ENCODE data around the gene PEX13.
"Not testable (repeated sequence)": the region's sequence is repeated elsewhere in the genome, so short reads cannot be mapped to it uniquely, and the experiment has no call there.

PEX13 gene

DNA sequence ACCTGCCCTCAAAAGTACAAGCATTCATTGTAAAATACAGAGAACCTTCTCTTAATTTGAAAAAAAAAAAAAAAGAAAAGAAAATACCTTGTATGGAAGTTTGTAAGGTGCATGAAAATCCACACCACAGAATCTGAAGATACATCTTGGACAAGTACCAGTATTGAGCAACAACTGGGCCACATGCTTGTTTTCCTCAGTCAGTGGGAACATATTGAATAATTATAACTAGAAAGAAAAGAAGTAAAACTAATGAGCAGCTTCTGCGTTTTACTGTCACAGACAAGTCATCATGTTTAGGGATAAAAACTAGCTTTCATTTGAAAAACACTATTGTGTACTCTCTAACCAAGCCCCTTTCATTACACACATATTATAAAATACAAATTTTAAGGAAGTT, 5.8 kb upstream of the PEX13 start:
- DNase-seq, result no peak

DNA sequence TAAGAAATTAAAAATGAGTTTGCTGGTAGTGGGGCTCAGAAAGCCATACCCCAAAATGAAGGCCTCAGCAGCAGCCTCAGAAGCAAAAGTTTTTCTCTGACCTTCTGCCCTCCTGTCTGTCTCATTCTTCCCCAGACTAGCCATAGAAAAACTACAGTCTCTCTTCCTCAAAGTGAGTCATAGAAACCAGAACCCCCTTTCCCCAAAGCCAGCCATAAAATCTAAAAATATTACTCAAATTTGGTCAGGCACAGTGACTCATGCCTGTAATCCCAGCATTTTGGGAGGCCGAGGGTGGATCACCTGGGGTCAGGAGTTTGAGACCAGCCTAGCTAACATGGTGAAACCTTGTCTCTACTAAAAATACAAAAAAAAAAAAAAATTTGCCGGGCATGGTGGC, 5.2 kb upstream of the PEX13 start:
- not testable (repeated sequence) for DNase-seq

DNA sequence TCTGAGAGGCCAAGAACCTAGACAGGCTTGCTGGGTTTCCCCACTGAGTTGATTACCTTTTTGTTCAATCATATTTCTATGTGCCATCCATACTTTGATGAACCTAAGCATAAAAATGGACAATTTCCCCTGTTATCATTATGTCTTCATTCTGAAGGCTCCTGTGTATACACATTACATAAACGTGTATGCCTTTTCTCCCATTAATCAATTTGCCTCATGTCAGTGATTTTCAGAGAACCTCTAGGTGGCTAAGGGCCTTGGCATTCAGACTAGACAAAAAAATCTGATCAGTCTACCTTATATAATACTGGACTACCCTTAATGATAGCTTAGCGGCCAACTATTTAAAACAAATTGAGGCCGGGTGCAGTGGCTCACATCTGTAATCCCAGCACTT, 4.1 kb upstream of the PEX13 start:
- no peak for DNase-seq

DNA sequence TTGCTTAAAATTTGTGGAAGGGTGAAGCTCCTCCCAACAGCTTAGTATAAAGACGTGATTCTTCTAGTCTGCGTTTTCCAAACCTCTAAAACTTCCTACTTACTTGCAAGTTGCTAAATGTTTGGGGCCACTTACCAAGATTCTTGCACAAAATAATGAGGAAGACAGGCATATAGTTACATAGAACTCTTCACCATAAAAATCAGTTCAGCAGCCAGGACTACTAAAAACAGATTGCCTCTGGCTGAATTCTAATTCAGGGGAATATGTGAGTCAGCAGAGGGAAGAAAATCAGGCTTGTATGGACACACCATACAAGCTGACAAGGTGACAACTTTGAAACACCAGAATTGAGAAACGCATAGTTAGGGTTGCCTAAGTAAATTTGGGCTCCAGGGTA, 2.8 kb upstream of the PEX13 start:
- DNase-seq, result no peak

DNA sequence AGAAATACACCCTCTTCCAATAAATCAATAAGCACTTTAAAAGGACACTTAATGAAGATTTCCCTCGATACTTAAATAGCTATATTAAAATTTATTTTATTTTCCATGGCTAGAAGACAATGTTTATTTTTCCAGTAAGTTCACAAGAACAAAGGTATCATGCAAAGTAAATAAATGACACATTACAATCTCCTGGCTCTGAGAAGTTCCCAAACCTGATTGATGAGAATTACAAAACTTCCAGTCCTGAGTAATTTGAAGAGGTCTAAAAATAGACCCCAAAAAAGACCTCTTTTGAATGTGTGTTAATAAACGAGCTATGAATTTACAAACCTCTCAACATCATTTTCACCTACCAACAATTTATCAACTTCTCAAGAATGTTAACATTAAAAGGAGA, 1.5 kb upstream of the PEX13 start:
- DNase-seq, result no peak

DNA sequence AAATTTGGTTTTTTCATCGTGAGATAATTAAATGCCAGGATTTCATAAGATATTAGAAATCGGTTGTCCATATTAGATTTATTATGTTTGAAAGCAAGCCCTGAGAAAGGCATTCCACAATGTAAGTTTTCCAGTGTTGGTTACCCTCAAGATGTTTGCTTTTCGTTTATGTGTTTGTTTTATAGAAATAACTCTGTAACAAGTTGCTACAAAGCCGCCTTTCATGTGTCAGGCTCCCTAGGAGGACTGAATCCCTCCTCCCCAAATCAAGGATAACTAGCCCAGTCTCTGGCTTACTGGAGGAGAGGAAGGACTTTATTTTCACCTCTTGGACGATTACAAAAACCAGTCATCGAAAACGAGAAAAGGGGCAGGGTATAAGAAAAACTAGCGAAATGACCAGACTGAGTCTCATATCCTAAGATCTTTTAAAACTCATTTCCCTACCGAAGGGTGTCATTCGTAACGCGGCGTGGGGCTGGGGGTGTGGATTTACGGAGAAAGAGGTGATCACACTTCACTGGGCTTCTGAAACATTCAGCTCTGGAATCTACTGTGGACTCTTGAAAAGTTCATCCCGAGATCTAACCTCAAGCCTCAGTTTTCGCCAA, 1.0 kb upstream of the PEX13 start:
- no peak for DNase-seq

DNA sequence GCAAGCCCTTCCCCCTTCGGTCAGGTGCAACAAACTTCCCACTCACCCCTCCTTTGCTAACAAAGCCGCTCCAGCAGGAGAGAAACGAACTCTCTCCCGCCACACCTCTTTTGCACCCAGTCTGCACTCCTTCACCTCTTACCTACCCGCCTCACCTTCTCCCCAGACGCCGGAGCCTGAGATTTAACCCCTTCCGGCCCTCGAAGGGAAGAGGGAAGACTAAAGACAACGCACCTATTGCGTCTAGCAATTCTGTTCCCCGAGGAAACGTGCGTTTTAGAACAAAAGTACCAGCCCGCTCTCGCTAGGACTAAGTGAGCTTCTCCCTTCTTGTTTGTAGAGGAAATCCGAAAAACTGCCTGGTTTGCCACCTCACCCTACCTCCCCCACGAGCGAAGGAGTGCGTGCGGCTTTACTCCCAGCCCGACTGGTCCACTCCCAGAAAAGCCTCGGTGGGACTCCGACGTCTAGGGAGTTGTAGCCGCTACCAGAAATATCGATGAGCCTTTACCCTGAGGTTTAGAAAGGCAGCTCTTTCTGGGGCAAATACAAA, 441 bp upstream of the PEX13 start:
- peak; percentile 77 for DNase-seq

DNA sequence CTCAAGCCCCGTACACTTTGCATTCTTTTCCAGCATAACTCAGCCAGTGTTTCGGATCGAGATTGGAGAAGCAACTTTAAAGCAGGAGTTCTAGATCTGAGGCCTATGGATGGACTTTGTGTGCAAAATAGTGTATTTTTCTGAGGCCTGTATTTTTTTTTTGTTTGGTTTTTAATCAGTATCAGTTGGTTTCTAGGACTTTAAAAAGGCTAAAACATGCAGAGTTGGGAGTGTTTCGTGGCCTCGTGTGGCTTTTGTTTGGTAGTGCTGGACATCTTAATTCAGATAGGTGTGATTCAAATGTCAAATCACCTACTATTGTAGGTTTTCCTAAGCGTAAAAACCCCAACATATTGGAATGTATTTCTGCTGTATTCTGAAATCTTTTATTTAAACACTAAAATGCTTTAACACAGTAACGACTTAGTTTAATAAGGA, 817 bp downstream of the PEX13 start:
- DNase-seq, result no peak

DNA sequence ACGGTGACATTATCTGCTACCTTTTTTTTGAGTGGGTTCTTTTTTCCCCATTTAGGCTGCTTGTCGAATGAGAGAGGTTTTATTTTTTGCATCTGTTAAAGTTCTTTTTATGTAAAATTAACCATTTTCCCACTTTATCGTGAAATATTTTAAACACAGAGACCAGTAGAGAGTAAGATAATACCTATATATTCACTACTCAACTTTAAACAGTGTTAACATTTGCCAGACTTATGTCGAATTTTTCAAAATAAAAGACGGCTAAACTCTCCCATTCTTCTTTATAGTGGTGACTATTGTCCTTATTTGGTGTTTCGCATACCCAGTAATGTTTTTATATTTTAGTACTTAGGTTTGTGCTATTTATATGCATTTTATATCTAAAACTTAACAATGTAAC, 1.3 kb downstream of the PEX13 start:
- DNase-seq, result no peak

DNA sequence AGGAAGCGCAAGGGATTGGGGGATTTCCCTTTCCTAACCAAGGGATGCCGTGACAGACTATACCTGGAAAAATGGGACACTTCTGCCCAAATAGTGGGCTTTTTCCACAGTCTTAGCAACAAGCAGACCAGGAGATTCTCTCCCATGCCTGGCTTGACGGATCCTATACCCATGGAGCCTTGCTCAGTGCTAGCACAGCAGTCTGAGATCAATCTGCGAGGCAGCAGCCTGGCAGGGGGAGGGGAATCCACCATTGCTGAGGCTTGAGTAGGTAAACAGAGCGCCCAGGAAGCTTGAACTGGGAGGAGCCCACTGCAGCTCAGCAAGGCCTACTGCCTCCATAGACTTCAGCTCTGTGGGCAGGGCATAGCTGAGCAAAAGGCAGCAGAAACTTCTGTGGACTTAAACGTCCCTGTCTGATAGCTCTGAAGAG, 3.7 kb downstream of the PEX13 start:
- DNase-seq, result no peak

DNA sequence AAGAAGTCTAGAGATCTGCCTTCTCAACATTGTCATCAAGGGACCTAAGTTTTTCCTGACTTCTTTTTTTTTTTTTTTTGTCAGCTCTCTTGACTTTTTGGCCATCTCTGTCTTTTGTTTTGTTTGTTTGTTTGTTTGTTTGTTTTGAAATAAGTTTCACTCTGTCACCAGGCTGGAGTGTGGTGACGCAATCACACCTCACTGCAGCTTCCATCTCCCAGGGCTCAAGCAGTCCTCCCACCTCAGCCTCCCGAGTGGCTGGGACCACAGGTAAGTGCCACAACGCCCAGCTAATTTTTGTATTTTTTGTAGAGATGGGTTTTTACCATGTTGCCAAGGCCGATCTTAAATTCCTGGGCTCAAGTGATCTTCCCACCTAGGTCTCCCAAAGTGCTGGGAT, 6.2 kb downstream of the PEX13 start:
- DNase-seq, result no peak

DNA sequence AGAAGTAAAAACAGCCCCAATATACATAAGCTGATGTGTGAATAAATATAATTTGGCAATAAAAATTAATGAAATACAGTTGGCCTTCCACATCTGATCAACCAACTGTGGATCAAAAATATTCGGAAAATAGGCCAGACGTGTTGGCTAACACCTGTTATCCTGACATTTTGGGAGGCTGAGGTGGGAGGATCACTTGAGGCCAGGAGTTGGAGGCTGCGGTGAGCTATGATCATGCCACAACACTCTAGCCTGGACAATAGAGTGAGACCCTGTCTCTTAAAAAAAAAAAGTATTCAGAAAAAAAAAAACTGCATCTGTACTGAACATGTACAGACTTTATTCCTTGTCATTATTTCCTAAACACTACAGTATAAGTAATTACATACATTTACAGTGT, 12.0 kb downstream of the PEX13 start:
- no peak for DNase-seq

DNA sequence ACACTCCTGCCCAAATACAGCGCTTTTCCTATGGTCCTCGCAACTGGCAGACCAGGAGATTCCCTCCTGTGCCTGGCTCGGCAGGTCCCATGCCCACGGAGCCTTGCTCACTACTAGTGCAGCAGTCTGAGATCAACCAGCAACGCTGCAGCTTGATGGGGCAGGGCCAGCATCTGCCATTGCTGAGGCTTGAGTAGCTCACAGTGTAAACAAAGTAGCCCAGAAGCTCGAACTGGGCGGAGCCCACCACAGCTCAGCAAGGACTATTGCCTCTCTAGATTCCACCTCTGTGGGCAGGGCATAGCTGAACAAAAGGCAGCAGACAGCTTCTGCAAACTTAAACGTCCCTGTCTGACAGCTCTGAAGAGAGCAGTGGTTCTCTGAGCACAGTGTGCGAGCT, 17.1 kb downstream of the PEX13 start:
- not testable (repeated sequence) for DNase-seq

DNA sequence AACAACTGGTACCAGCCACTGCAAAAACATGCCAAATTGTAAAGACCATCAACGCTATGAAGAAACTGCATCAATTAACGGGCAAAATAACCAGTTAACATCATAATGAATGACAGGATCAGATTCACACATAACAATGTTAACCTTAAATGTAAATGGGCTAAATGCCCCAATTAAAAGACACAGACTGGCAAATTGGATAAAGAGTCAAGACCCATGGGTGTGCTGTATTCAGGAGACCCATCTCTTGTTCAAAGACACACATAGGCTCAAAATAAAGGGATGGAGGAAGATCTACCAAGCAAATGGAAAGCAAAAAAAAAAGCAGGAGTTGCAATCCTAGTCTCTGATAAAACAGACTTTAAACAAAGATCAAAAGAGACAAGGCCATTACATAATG, 19.1 kb downstream of the PEX13 start:
- DNase-seq, result not testable (repeated sequence)

DNA sequence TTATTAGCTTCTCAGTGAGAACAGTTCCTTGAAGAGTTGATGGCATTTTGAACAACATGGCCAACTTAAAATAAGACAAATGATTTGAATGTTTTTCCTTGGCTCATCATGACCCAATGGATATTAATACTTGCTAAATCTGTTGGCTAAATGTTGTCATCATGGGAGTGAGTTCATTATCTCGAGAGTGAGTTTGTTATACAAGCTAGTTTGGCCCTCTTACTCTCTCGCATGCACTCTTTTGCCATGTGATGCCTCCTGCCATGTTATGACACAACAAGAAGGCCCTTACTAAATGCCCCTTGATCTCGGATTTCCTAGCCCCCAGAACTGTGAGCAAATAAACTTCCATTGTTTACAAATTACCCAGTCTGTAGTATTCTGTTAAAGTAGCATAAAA, 25.3 kb downstream of the PEX13 start:
- DNase-seq, result no peak

DNA sequence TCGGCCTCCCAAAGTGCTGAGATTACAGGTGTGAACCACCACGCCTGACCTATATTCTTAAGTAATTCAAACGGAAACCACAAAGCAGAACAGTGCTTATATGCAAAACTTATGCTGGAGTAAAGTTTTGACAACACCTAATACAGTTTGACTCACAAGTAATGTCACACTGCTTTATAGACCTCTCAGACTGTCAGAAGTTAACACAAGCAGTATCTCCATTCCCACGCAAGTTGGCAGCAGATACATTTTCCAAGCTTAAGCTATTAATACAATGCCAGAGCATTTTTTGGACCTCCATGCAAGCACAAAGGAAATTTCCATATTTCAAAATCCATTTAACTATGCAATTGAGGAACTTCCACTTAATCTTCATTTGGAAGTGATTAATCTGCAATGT, 27.1 kb downstream of the PEX13 start:
- DNase-seq, result no peak

DNA sequence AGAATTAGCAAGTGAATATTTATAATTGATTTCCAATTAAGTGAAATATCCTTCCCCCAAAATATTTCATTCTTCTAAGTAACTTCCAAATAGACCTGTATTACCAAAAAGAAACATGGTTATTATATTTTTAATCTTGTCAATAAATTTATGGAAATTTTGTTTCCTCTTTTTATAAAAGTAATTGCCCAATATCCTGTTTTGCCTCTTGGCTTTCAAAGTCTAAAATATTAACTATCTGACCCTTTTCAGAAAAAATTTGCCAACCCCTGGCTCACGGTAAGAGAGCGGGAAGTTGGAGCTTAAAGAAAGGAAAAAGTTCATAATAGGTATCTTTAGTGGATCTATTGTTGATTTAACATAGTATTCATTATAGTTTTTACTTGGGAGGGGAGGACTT, 27.7 kb downstream of the PEX13 start:
- DNase-seq, result no peak

DNA sequence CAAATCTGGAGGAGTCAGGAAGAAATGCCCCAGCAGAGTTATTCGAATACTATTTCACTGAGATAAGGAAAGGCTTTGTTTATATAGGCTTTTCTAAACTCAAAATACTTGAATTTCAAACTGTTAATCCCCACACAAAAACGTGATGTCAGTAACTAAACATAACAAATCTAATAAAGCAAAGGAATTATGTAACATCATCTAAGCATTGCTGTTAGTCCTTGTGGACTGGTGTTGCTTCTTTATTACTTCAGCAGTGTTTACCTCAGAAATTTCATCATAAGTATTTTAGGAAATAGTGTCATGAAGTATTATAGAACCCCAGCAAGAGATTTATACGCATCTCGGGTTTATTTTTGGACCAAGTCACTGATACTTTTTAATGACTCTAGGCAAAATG, 28.5 kb downstream of the PEX13 start:
- no peak for DNase-seq

DNA sequence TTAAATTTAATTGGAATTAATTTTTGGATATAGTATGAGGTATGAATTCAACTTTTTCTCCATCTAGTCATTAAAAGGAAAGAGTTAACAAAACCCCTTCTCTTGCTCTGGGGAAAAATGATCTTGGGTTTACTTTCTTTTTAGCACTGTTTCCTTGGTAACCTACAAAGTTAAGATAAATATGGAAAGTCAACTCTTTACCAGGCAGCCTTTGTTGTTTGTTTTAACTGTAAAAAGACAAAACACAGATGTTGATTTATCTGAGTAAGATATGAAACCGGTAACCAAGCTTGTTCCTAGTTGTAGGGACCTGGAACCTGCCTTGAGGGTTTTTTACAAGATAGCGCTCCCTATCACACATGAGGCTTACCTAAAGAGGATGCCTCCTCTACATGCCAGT, 38.0 kb downstream of the PEX13 start:
- no peak for DNase-seq

DNA sequence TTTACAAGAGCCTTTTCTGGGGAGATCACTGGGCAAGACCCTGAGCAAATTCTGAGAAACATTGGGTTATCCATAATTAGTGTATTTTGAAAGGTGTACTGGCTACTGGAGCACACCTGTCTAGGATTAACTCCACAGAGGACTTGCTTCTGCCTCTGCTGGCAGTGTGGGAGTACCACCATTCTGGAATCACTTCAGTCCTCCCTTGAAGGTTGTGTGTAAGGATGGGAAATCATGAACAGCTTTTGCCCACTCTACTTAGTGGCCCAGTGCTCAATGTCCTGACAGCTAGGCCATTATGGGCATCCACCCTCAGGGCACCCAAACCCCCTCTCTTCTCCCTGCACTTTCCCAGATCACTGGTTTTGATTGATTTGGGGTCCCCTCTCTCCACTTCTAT, 40.0 kb downstream of the PEX13 start:
- DNase-seq, result no peak

DNA sequence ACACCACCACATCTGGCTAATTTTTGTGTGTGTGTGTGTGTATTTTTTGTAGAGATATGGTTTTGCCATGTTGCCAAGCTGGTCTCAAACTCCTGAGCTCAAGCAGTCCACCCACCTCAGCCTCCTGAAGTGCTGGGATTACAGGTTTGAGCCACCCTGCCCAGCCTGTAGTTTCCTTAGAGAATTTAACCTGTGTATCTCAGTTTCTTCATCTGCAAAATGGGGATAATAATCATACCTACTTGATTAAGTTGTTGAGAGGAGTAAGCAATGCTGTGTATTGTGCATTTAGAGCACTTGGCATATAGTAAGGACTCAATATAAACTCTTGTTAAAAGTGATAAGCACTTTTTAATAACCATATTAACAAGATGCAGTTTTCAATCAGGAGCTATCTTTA, 41.9 kb downstream of the PEX13 start:
- DNase-seq, result no peak

DNA sequence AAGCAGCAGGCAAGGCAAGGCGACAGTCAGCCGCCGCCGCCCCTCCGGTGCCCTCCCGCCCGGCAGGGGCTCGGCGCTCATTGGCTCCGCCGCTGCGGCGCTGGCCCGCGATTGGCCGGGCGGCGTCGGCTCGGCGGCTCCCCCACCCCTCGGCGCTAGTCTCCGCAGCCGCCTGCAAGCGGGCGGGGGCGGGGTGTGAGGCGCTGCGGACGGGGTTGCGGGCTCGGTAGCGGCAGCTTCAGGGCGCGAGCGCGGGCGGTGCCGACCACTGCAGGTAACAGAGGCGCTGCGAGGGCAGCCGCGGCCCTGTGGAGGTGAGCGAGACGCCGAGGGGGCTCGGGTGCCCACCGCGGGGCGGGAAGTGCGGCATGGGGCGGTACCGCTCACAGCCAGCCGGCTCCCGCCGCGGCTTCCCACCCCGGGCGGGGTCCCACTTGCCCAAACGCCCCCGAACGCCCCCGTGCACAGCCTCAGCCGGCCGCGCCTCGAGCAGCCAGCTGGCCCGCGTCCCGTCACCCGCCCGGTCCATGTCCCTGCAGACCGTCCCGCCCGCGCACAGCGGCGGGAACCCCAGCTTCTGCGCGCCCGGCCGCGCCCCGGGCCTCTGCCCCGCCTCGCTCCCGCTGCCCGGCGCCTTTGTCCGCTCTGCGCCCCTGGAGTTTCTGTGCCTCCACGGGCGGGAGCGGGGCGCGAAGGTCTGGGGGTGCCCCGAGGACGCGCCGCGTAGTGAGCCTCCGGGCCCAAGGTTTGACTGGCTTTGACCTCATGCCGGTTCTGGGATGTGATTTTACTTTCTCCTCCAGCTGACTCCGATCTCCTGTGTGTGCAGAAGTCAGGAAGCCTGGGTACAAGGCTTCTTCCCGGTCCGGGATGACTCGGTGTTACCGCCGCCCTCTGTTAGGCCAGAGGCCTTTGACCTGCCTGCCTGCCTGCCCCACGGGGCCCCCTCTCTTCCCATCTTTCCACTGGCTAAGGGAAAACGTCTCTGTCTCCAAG, 48.5 kb downstream of the PEX13 start, which contains the start of gene SANBR:
TSS of gene SANBR (plus strand) at position 158 of the 996 bp plus-strand sequence. CDS start 4,480 bp downstream, outside the sequence.
- peak; percentile 40 for DNase-seq

DNA sequence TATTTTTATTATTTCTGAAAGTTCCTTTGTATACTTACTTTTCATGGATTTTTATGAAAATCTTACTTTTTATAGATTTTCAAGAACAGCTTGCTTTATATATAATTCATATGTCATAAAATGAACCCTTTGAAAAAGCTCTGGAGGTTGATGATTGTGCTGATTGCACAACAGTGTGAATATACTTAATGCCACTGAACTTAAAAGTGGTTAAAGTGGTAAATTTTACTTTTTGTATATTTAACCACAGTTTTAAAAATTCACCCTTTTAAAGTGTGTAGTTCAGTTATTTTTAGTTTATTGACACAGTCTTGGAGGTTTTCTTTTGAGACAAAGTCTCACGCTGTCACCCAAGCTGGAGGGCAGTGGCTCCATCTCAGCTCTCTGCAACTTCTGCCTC, 56.6 kb downstream of the PEX13 start:
- DNase-seq, result no peak

DNA sequence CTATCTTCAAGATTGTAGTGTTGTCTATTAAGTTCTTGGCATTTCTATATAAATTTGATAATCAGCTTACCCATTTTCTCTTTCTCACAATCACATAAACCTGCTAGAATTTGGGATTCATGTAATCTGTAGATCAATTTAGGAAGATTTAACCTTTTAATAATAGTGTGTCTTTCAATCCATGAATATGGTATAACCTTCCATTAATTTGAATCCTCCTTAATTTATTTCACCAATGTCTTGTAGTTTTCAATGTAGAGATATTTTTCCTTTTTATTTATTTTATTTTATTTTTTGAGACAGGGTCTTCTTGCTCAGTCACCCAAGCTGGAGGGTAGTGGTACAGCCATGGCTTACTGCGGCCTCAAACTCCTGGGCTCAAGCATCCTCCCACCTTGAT, 68.4 kb downstream of the PEX13 start:
- DNase-seq, result no peak

Measured in NCI-H2081 treated with DMSO at 0.1 percent for 48 hours (cell line).